Measurements from ENCODE around the gene PRSS22.

PRSS22 gene

GRCh38 chr16:2811703-2812471 is 46.1 kb downstream of the PRSS22 start:
- DNase-seq: no peak

DNA sequence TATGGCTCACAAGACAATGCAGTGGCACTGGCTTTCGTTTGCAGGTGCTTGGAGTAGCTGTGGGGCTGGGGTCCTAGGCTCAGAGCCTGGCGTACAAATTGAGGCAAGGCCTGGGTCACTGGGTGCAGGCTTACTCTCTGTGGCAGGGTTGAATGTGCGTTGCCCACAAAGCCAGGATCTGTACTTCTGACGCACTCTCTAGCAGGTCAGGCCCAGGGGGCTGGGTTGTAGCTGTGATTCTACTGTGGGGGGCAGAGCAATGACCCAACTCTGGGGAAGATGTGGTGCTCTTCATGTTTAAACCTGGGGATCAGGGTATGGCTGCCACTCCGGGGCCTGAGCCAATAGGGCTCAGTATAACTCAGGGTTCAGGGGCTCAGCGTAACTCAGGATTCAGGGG is 47.3 kb downstream of the PRSS22 start:
- DNase-seq: no peak

DNA sequence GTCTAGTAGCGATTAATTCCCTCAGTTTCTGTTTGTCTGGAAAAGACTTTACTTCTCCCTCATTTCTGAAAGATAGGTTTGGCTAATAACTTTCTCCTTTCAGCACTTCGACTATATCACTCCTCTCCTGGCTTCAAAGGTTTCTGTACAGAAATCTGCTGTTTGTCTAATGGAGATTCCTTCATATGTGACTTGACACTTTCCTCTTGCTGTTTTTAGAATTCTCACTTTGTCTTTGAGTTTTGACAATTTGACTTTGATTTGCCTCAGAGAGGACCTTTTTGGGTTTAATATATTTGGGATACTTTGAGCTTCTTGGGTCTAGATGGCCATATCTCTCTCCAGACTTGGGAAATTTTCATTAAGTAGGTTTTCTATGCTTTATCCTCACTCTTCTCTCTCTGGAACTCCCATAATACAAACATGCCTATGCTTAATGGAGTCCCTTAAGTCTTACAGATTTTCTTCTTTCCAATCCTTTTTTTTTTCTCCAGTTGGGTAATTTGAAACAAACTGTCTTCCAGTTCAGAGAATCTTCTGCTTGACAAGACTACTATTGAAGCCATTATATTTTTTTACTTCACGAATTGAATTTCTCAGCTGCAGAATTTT is 48.7 kb downstream of the PRSS22 start:
- no peak for DNase-seq

DNA sequence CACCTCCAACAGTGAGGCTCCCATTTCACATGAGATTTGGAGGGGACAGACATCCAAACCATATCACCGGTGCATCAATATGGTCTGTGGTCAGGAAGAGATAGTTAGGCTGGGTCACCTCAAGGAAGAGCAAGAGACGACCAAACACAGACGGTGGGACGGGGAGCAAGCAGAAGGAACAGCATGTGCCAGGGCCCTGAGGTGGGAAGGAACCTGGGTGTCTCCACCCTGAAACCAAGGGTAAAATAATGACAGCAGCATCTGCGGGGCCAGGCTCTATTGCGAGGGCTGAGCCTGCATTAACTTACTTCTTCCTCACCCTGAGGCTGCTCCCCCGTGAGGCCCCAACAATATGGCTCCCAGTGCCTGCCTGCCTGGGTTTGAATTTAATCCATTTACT is 49.8 kb downstream of the PRSS22 start:
- DNase-seq: no peak

- no peak for DNase-seq
These were observed 51.7 kb downstream of the PRSS22 start for GRCh38 chr16:2806286-2806685.

GRCh38 chr16:2804728-2805127 is 53.2 kb downstream of the PRSS22 start:
- no peak for DNase-seq

DNA sequence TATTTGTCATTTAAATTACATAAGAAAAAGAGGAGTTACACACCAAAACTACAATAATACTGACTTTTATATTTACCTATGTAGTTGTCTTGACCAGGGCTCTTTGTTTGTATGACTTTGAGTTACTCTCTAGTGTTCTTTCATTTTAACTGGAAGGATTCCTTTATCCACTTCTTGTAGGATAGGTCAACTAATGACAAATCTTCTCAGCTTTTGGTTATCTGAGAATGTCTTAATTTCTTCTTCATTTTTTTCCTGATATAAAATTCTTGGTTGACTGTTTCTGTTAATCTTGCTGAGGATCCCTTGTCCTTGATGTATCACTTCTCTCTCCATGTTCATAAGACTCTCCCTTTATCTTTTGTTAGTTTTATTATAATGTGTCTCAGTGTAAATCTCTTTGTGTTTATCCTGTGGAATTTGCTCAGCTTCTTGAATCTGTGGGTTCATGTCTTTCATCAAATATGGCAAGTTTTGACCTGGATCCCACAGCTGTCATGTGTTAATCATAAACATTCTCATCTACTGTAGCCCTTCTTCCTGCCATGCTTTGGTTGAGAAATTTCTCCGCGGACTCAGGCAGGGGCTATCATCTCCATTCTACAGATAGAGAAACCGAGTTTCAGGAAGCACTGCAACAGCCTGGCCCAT is 54.3 kb downstream of the PRSS22 start:
- no peak for DNase-seq

Data from NCI-H2081 (cell line).